Colonic mucosa (tissue), 4 donors: Measurements from ENCODE around the gene MSTN. TPM values are rescaled to one million over a fixed set of nuclear protein-coding genes. Genes with fewer than 3 reads are reported as not detected.
"Not testable (repeated sequence)": the region's sequence is repeated elsewhere in the genome, so short reads cannot be mapped to it uniquely, and the experiment has no call there.

Experiments
- DNase-seq: peaks from one replicate; pipeline ENCODE4 v3.0.0-alpha.2; 2020
- H3K27ac ChIP-seq: fragments of 200-600 bp; one replicate; pipeline ENCODE4 v1.8.0; 2021
- H3K27me3 ChIP-seq: fragments of 200-600 bp; one replicate; pipeline ENCODE4 v1.8.0; 2021
- H3K36me3 ChIP-seq: fragments of 200-600 bp; one replicate; pipeline ENCODE4 v1.8.0; 2021
- H3K4me1 ChIP-seq: fragments of 200-600 bp; one replicate; pipeline ENCODE4 v1.8.0; 2021; ENCODE audit warnings: mild to moderate bottlenecking
- H3K4me3 ChIP-seq: fragments of 200-600 bp; one replicate; pipeline ENCODE4 v1.8.0; 2021
- H3K9ac ChIP-seq, 2 donors: one replicate each; pipeline ENCODE4 v1.7.0; 2013; ENCODE audit warnings: control low read depth in 2 of 2, low read depth in 2 of 2, low read length in 2 of 2
- H3K9me3 ChIP-seq: fragments of 200-600 bp; one replicate; pipeline ENCODE4 v1.8.0; 2021
- intact Hi-C: fragments of 100-400 bp; cut with DNase I; formaldehyde crosslinking; loops from one replicate; pipeline ENCODE4 v1.14.1; 2022
- total RNA-seq, 2 donors: library from RNA; stranded (reverse); fragmentation: NEBNext Ultra II Directional in 1 of 2; extraction: Animal tissue kit (Norgen Biotek cat#: 25700) in 1 of 2; gene quantifications; one replicate each; pipeline ENCODE4 v1.2.1, GENCODE V29; 2021
- TF ChIP-seq, protein P1 (sequence below): fragments of 200-600 bp; IDR thresholded peaks from one replicate; pipeline ENCODE4 v1.8.0; 2022; ENCODE audit warnings: antibody characterized with exemption, mild to moderate bottlenecking
- donor health status: healthy.
- donor health status: DM: no; HTN: no; CAD: no.
- donor health status: DM: no; HTN: no; CAD: no.

MSTN gene
- total RNA-seq, 2 donors from 2014 or later = 0.11 TPM; not detected in 1

GRCh38 chr2:190036071-190036470 lies 26.5 kb downstream of the MSTN start:
- H3K9ac ChIP-seq = no peak overlapping the region
- no peak overlapping the region for H3K27ac ChIP-seq
- no peaks in the 10 kb centered on the region for H3K27me3 ChIP-seq
- no peak for DNase-seq
- no peaks in the 10 kb centered on the region for H3K36me3 ChIP-seq
- intact Hi-C loops = no loop called here
- H3K4me1 ChIP-seq = no peaks in the 10 kb centered on the region
- H3K4me3 ChIP-seq = no peak overlapping the region
- TF ChIP-seq, protein P1, sequence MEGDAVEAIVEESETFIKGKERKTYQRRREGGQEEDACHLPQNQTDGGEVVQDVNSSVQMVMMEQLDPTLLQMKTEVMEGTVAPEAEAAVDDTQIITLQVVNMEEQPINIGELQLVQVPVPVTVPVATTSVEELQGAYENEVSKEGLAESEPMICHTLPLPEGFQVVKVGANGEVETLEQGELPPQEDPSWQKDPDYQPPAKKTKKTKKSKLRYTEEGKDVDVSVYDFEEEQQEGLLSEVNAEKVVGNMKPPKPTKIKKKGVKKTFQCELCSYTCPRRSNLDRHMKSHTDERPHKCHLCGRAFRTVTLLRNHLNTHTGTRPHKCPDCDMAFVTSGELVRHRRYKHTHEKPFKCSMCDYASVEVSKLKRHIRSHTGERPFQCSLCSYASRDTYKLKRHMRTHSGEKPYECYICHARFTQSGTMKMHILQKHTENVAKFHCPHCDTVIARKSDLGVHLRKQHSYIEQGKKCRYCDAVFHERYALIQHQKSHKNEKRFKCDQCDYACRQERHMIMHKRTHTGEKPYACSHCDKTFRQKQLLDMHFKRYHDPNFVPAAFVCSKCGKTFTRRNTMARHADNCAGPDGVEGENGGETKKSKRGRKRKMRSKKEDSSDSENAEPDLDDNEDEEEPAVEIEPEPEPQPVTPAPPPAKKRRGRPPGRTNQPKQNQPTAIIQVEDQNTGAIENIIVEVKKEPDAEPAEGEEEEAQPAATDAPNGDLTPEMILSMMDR = no peak
- no peaks in the 10 kb centered on the region for H3K9me3 ChIP-seq

GRCh38 chr2:190034417-190034816 lies 28.1 kb downstream of the MSTN start:
- H3K4me1 ChIP-seq, DNase-seq, H3K9ac ChIP-seq, H3K36me3 ChIP-seq, H3K27ac ChIP-seq, H3K9me3 ChIP-seq, H3K4me3 ChIP-seq, H3K27me3 ChIP-seq, intact Hi-C loops: not testable (repeated sequence)

DNA sequence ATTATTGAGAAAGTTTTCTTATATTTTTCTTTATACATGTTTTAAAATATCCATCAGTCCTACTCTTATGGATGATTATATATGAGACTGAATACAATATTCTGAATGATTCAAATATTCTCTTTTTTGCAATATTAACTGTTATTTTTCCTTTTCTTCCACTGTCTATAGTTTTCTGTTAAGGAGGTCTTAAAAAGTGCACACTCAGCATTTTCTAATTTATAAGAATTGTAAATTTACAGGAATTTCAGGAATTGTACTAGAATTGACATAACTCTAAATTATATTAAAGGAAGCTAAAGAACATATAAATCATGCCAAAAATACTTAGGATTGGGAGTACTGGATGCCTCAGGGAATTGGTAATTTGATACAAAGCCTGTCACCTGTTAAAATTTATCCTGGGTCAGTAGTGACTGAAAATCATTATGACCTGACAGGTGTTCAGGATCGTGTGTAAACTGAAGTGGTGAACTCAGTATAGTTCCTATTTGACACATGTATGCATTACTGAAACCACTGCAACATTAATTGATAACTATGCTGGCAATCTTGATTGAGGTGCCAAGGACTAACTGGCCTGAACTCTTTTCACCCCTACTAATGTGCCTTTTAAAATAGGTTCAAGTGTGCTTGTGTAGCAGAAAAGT lies 30.4 kb downstream of the MSTN start:
- H3K9ac ChIP-seq = no peak overlapping the region
- no peak for DNase-seq
- no peaks in the 10 kb centered on the region for H3K9me3 ChIP-seq
- TF ChIP-seq, protein P1 = no peak
- intact Hi-C loops = no loop called here
- no peaks in the 10 kb centered on the region for H3K27me3 ChIP-seq
- no peaks in the 10 kb centered on the region for H3K4me1 ChIP-seq
- no peak overlapping the region for H3K27ac ChIP-seq
- H3K4me3 ChIP-seq = no peak overlapping the region
- no peaks in the 10 kb centered on the region for H3K36me3 ChIP-seq

GRCh38 chr2:190023860-190024259 lies 38.7 kb downstream of the MSTN start:
- Histone ChIP-seq H3K9ac (no peak overlapping the region), H3K36me3 (no peaks in the 10 kb centered on the region), H3K4me3 (no peak overlapping the region), H3K27ac (no peak overlapping the region), H3K4me1 (no peaks in the 10 kb centered on the region), H3K27me3 (no peaks in the 10 kb centered on the region), H3K9me3 (no peaks in the 10 kb centered on the region)
- TF ChIP-seq, protein P1 = peak; percentile 49
- intact Hi-C loops = no loop called here
- DNase-seq = no peak

- Histone ChIP-seq H3K4me1 (no peaks in the 10 kb centered on the region), H3K9ac (no peak overlapping the region), H3K4me3 (no peak overlapping the region), H3K36me3 (no peaks in the 10 kb centered on the region), H3K27me3 (no peaks in the 10 kb centered on the region), H3K9me3 (no peaks in the 10 kb centered on the region), H3K27ac (no peak overlapping the region)
- intact Hi-C loops = no loop called here
- TF ChIP-seq, protein P1 = no peak
- no peak for DNase-seq
Measured at GRCh38 chr2:190020720-190021119, 41.8 kb downstream of the MSTN start.

DNA sequence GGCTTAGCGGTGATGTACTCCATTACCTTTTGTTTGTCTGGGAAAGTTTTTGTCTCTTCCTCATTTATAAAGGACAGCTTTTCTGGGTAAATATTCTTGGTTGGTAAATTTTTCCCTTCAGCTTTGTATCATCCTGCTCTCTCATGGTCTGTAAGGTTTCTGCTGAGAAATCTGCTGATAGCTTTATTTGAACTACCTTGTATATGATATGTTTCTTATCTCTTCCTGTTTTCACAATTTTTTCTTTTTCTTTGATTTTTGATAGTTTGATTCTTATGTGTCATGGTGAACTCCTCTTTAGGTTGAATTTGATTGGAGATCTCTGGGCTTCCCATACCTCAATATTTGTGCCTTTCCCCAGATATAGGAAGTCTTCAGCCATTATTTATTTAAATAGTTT lies 44.7 kb downstream of the MSTN start:
- no peak for DNase-seq
- TF ChIP-seq, protein P1 = no peak
- Histone ChIP-seq H3K4me1 (no peaks in the 10 kb centered on the region), H3K27ac (no peak overlapping the region), H3K9me3 (no peaks in the 10 kb centered on the region), H3K27me3 (no peaks in the 10 kb centered on the region), H3K4me3 (no peak overlapping the region), H3K36me3 (no peaks in the 10 kb centered on the region), H3K9ac (no peak overlapping the region)
- intact Hi-C loops = no loop called here

- H3K4me3 ChIP-seq, H3K27ac ChIP-seq, H3K27me3 ChIP-seq, intact Hi-C loops, H3K36me3 ChIP-seq, H3K9me3 ChIP-seq, H3K4me1 ChIP-seq, DNase-seq, H3K9ac ChIP-seq: not testable (repeated sequence)
Measured at GRCh38 chr2:190015969-190016368, 46.6 kb downstream of the MSTN start.
